ENCODE measurements around the gene EEF1B2. TPM values are rescaled to one million over a fixed set of nuclear protein-coding genes. Genes with fewer than 3 reads are reported as not detected.
"Not testable (repeated sequence)": the region's sequence is repeated elsewhere in the genome, so short reads cannot be mapped to it uniquely, and the experiment has no call there.

EEF1B2 gene
- total and polyA plus RNA-seq, 2 experiments from 2014 or later = 305 to 455 TPM

GRCh38 chr2:206115026-206115578 is 44.6 kb upstream of the EEF1B2 start:
- H3K27me3 ChIP-seq = no peaks in the 10 kb centered on the region
- H3K4me1 ChIP-seq (ENCODE audit: insufficient read depth) = no peaks in the 10 kb centered on the region
- TF ChIP-seq EZH2 (IDR thresholded peaks at IDR 0.05; ENCODE audit: borderline replicate concordance) (no peak), EZH2phosphoT487 (IDR thresholded peaks at IDR 0.05; ENCODE audit: low read depth, severe bottlenecking, unreplicated experiment) (no peak)
- TF ChIP-seq, protein P1, sequence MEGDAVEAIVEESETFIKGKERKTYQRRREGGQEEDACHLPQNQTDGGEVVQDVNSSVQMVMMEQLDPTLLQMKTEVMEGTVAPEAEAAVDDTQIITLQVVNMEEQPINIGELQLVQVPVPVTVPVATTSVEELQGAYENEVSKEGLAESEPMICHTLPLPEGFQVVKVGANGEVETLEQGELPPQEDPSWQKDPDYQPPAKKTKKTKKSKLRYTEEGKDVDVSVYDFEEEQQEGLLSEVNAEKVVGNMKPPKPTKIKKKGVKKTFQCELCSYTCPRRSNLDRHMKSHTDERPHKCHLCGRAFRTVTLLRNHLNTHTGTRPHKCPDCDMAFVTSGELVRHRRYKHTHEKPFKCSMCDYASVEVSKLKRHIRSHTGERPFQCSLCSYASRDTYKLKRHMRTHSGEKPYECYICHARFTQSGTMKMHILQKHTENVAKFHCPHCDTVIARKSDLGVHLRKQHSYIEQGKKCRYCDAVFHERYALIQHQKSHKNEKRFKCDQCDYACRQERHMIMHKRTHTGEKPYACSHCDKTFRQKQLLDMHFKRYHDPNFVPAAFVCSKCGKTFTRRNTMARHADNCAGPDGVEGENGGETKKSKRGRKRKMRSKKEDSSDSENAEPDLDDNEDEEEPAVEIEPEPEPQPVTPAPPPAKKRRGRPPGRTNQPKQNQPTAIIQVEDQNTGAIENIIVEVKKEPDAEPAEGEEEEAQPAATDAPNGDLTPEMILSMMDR (IDR thresholded peaks at IDR 0.05; ENCODE audit: poor library complexity) = no peak
- H3K9me3 ChIP-seq (ENCODE audit: low read depth) = no peaks in the 10 kb centered on the region
- no peaks in the 10 kb centered on the region for H3K79me2 ChIP-seq
- H3K4me2 ChIP-seq = no peak overlapping the region
- no peaks in the 10 kb centered on the region for H4K20me1 ChIP-seq (ENCODE audit: insufficient read depth, poor library complexity, severe bottlenecking)
- peak; percentile 8 for DNase-seq (ENCODE audit: low spot score)
- H2AFZ ChIP-seq = no peak overlapping the region
- H3K27ac ChIP-seq = no peak overlapping the region
- no peaks in the 10 kb centered on the region for H3K9me2 ChIP-seq (replicated peaks; ENCODE audit: insufficient read depth)
- no peaks in the 10 kb centered on the region for H3K36me3 ChIP-seq (replicated peaks; ENCODE audit: insufficient read depth, low read depth)
- H3K4me3 ChIP-seq = no peak overlapping the region
- WGBS (ENCODE audit: low lambda C conversion rate, missing lambda C conversion rate) = 95% methylated on average over 3 of the region's 3 CpGs

DNA sequence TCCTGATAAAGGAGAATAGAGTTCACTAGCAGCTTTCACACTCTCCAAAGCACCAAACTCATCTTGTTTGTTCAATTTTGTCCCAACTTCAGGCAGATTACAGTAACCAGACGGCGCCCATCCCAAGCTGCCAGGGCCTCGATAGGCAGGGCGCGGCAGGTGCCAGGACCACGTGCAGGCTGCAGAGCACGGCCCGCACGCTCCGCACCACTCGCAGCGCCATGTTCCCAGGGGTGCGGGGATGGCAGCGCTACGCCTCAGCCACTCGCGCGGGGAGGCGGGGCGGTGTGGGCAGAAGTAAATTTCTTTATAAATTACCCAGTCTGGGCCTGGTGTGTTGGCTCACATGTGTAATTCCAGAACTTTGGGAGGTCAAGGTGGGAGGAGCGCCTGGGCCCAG is 43.4 kb upstream of the EEF1B2 start:
- H3K27ac ChIP-seq = no peak overlapping the region
- no peaks in the 10 kb centered on the region for H3K27me3 ChIP-seq
- no peak for DNase-seq (ENCODE audit: low spot score)
- H3K4me2 ChIP-seq = no peak overlapping the region
- no peaks in the 10 kb centered on the region for H3K9me3 ChIP-seq (ENCODE audit: low read depth)
- H3K4me1 ChIP-seq (ENCODE audit: insufficient read depth) = no peaks in the 10 kb centered on the region
- no peaks in the 10 kb centered on the region for H3K79me2 ChIP-seq
- no peak overlapping the region for H3K4me3 ChIP-seq
- H3K36me3 ChIP-seq (replicated peaks; ENCODE audit: insufficient read depth, low read depth) = no peaks in the 10 kb centered on the region
- TF ChIP-seq, protein P1 (IDR thresholded peaks at IDR 0.05; ENCODE audit: poor library complexity) = no peak
- no peak for TF ChIP-seq EZH2phosphoT487 (IDR thresholded peaks at IDR 0.05; ENCODE audit: low read depth, severe bottlenecking, unreplicated experiment)
- WGBS (ENCODE audit: low lambda C conversion rate, missing lambda C conversion rate) = 98% methylated on average over 21 of the region's 21 CpGs
- H3K9me2 ChIP-seq (replicated peaks; ENCODE audit: insufficient read depth) = no peaks in the 10 kb centered on the region
- no peaks in the 10 kb centered on the region for H4K20me1 ChIP-seq (ENCODE audit: insufficient read depth, poor library complexity, severe bottlenecking)
- no peak overlapping the region for H2AFZ ChIP-seq

GRCh38 chr2:206122569-206122968 is 37.1 kb upstream of the EEF1B2 start:
- H3K36me3 ChIP-seq (replicated peaks; ENCODE audit: insufficient read depth, low read depth); H3K27me3 ChIP-seq; H2AFZ ChIP-seq: not testable (repeated sequence)

GRCh38 chr2:206125901-206126300 is 33.8 kb upstream of the EEF1B2 start:
- Histone ChIP-seq H3K36me3 (replicated peaks; ENCODE audit: insufficient read depth, low read depth) (peaks cover 6% of the 10 kb centered on the region), H3K4me1 (ENCODE audit: insufficient read depth) (no peaks in the 10 kb centered on the region), H3K4me3 (no peak overlapping the region), H3K79me2 (no peaks in the 10 kb centered on the region), H3K9me2 (replicated peaks; ENCODE audit: insufficient read depth) (no peaks in the 10 kb centered on the region), H3K4me2 (no peak overlapping the region), H4K20me1 (ENCODE audit: insufficient read depth, poor library complexity, severe bottlenecking) (no peaks in the 10 kb centered on the region), H3K27ac (no peak overlapping the region), H3K27me3 (no peaks in the 10 kb centered on the region), H3K9me3 (ENCODE audit: low read depth) (no peaks in the 10 kb centered on the region), H2AFZ (no peak overlapping the region)
- DNase-seq (ENCODE audit: low spot score) = no peak
- TF ChIP-seq, protein P1 (IDR thresholded peaks at IDR 0.05; ENCODE audit: poor library complexity) = no peak
- no peak for TF ChIP-seq EZH2 (IDR thresholded peaks at IDR 0.05; ENCODE audit: borderline replicate concordance)
- no peak for TF ChIP-seq EZH2phosphoT487 (IDR thresholded peaks at IDR 0.05; ENCODE audit: low read depth, severe bottlenecking, unreplicated experiment)

More at GRCh38 chr2:206122569-206122968, 37.1 kb upstream of the EEF1B2 start:
- H3K4me1 ChIP-seq (ENCODE audit: insufficient read depth); H3K9me2 ChIP-seq (replicated peaks; ENCODE audit: insufficient read depth); DNase-seq (ENCODE audit: low spot score); H3K4me2 ChIP-seq; H3K9me3 ChIP-seq (ENCODE audit: low read depth); H3K27ac ChIP-seq; H3K79me2 ChIP-seq; H4K20me1 ChIP-seq (ENCODE audit: insufficient read depth, poor library complexity, severe bottlenecking); H3K4me3 ChIP-seq: not testable (repeated sequence)
- WGBS (ENCODE audit: low lambda C conversion rate, missing lambda C conversion rate) = 96% methylated on average over 3 of the region's 3 CpGs

Measured in hepatocyte (in vitro differentiated cells).